HL-60 (cell line): Measurements from ENCODE around the gene PTPRN2.

Experiments used
- DNase-seq, 2 experiments: peaks; one replicate each; pipeline ENCODE4 v3.0.0-alpha.2; 2010 to 2020; ENCODE audit warnings: low read depth in 1 of 2, low spot score in 1 of 2
- H3K27ac ChIP-seq: fragments of 250-450 bp; sonication (Bioruptor Pico); replicated peaks from 2 replicates; pipeline ENCODE4 v1.5.1; 2020; ENCODE audit warnings: mild to moderate bottlenecking, moderate library complexity
- H3K27me3 ChIP-seq: fragments of 250-450 bp; sonication (Bioruptor Pico); 2 replicates; pipeline ENCODE4 v1.5.1; 2021; ENCODE audit warnings: mild to moderate bottlenecking, moderate library complexity; ENCODE audit not compliant: insufficient read depth, poor library complexity, severe bottlenecking
- H3K4me3 ChIP-seq: replicated peaks from 2 replicates; pipeline ENCODE4 v1.5.1; 2011; ENCODE audit warnings: mild to moderate bottlenecking, control low read depth, low read length; ENCODE audit not compliant: insufficient read depth
- CTCF ChIP-seq: IDR thresholded peaks from one replicate; pipeline ENCODE4 v1.5.1; 2011; ENCODE audit warnings: low read length, control low read depth, inconsistent platforms; ENCODE audit not compliant: insufficient read depth
- GABPA ChIP-seq: IDR thresholded peaks from 2 replicates; pipeline ENCODE4 v1.6.1; 2012; ENCODE audit warnings: low read depth
- POLR2AphosphoS5 ChIP-seq: IDR thresholded peaks from 2 replicates; pipeline ENCODE4 v1.6.1; 2012; ENCODE audit warnings: low read depth
- REST ChIP-seq: IDR thresholded peaks from 2 replicates; pipeline ENCODE4 v1.6.1; 2012; ENCODE audit warnings: low read depth; ENCODE audit not compliant: insufficient replicate concordance
- SPI1 ChIP-seq: IDR thresholded peaks from 2 replicates; pipeline ENCODE4 v1.6.1; 2012; ENCODE audit warnings: low read depth, mild to moderate bottlenecking, borderline replicate concordance

PTPRN2 gene

GRCh38 chr7:158449942-158450341 is 137.7 kb downstream of the PTPRN2 start:
- no peak for TF ChIP-seq POLR2AphosphoS5
- no peak for TF ChIP-seq CTCF
- TF ChIP-seq REST: no peak
- TF ChIP-seq SPI1: no peak
- no peak for TF ChIP-seq GABPA
- DNase-seq: no peak
- Histone ChIP-seq H3K27ac (no peak overlapping the region), H3K27me3 (no peaks in the 10 kb centered on the region), H3K4me3 (no peak overlapping the region)

- Histone ChIP-seq H3K27me3 (no peaks in the 10 kb centered on the region), H3K27ac (no peak overlapping the region), H3K4me3 (no peak overlapping the region)
- no peak for DNase-seq
- TF ChIP-seq REST (no peak), CTCF (no peak), SPI1 (no peak), GABPA (no peak), POLR2AphosphoS5 (no peak)
These were observed 138.4 kb downstream of the PTPRN2 start for GRCh38 chr7:158449266-158449665.

GRCh38 chr7:158448430-158449100 is 139.1 kb downstream of the PTPRN2 start:
- no peak for TF ChIP-seq CTCF
- no peak for TF ChIP-seq REST
- no peak for TF ChIP-seq GABPA
- no peak for TF ChIP-seq SPI1
- TF ChIP-seq POLR2AphosphoS5: no peak
- H3K4me3 ChIP-seq: no peak overlapping the region
- H3K27ac ChIP-seq: no peak overlapping the region
- no peaks in the 10 kb centered on the region for H3K27me3 ChIP-seq
- no peak for DNase-seq
